Measurements from ENCODE around the gene IRF5. TPM values are rescaled to one million over a fixed set of nuclear protein-coding genes. Genes with fewer than 3 reads are reported as not detected.
A peak's percentile ranks its signal among the peaks of the same experiment; 100 is the strongest.

The IRF5 gene
- total and polyA plus RNA-seq, 4 donors: 4.3 to 6.2 (median 4.5) TPM

DNA sequence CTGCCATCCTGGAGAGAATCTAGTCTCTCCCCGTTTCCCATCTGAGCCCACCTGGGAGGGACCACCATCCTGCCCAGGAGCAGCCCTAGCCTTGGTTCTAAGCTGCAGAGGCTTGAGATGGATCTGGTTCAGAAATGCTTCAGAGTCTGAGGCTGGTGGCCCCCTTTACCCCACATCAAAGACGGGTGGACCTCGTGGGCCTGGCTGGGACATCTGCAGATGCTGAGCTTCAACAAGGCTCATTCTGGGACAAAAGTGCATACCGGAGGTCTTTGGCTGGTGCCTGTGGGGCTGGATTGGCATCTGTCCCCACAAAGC, 4.9 kb upstream of the IRF5 start (continued):
- TF ChIP-seq FOXA2 (IDR thresholded peaks at IDR 0.05) (no peak), NR2F2 (IDR thresholded peaks at IDR 0.05) (no peak), TAF1 (conservative IDR thresholded peaks at IDR 0.05) (no peak), YY1 (IDR thresholded peaks at IDR 0.05) (no peak), HNF4G (IDR thresholded peaks at IDR 0.05) (no peak), RXRA (IDR thresholded peaks at IDR 0.05) (no peak), HNF4A (conservative IDR thresholded peaks at IDR 0.05) (no peak), JUND (IDR thresholded peaks at IDR 0.05) (no peak), EGR1 (IDR thresholded peaks at IDR 0.05; ENCODE audit: low read depth in 2 of 2) (no peak), SP1 (IDR thresholded peaks at IDR 0.05) (no peak)
- TF ChIP-seq, protein P1, sequence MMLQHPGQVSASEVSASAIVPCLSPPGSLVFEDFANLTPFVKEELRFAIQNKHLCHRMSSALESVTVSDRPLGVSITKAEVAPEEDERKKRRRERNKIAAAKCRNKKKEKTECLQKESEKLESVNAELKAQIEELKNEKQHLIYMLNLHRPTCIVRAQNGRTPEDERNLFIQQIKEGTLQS (IDR thresholded peaks at IDR 0.05): no peak

DNA sequence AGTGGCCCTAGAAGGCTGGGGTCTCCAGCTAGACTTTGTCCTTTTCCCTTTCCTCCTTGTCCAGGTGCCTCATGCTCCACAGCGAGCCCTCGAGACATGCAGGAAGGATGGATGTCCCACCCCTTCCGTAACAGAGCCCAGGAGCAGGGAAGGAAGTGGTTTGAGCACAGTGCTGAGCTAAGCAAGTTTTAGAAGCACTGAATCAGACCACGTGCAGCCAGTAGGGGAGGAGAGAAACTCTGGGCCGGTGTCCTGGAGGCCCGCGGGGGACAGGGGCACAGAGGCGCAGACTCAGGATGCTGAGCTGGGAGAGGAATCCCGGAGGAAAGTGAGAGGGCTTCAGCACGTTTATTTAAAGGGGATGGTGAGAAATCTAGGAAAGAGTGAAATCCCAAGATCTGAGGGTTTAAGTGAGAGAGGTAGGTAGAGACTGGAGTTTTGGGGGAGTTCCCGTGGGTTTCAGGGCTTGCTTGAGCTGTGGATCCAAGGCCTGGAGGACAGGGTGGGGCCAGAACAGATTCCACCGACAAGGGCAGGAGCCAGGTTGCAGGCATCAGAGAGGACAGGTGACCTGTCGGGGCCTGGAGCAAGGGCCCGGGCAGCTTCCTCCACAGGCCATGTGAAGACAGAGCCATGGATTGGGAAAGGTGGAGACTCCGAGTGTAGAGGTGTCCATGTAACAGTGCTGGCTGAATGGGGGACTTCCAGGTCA, 4.4 kb upstream of the IRF5 start:
- Histone ChIP-seq H3K9ac (ENCODE audit: low read depth in 1 of 2, low read length in 2 of 2) (no peak overlapping the region), H3K27me3 (ENCODE audit: control insufficient read depth in 4 of 4, insufficient read depth in 4 of 4, low read length in 3 of 4) (no peaks in the 10 kb centered on the region), H3K4me1 (ENCODE audit: control insufficient read depth in 4 of 4, insufficient read depth in 4 of 4, low read length in 3 of 4) (peaks cover 8 to 37% (median 22%) of the 10 kb centered on the region in 4 donors)

More for the DNA sequence above, 4.4 kb upstream of the IRF5 start:
- no peaks in the 10 kb centered on the region for H3K9me3 ChIP-seq (ENCODE audit: control insufficient read depth in 4 of 4, low read length in 3 of 4)
- TF ChIP-seq TAF1 (conservative IDR thresholded peaks at IDR 0.05) (no peak), SP1 (IDR thresholded peaks at IDR 0.05) (no peak), FOXA1 (IDR thresholded peaks at IDR 0.05) (no peak), FOXA2 (IDR thresholded peaks at IDR 0.05) (no peak), YY1 (IDR thresholded peaks at IDR 0.05) (no peak), HNF4A (conservative IDR thresholded peaks at IDR 0.05) (no peak), RAD21 (IDR thresholded peaks at IDR 0.05) (no peak), EGR1 (IDR thresholded peaks at IDR 0.05; ENCODE audit: low read depth in 2 of 2) (no peak), HNF4G (IDR thresholded peaks at IDR 0.05) (no peak), GABPA (IDR thresholded peaks at IDR 0.05 in 1 of 2, conservative IDR thresholded peaks at IDR 0.05 in 1 of 2) (no peak), RXRA (IDR thresholded peaks at IDR 0.05) (no peak), JUND (IDR thresholded peaks at IDR 0.05) (no peak), NR2F2 (IDR thresholded peaks at IDR 0.05) (no peak)
- TF ChIP-seq, protein P2, sequence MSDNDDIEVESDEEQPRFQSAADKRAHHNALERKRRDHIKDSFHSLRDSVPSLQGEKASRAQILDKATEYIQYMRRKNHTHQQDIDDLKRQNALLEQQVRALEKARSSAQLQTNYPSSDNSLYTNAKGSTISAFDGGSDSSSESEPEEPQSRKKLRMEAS (IDR thresholded peaks at IDR 0.05): no peak
- TF ChIP-seq, protein P3, sequence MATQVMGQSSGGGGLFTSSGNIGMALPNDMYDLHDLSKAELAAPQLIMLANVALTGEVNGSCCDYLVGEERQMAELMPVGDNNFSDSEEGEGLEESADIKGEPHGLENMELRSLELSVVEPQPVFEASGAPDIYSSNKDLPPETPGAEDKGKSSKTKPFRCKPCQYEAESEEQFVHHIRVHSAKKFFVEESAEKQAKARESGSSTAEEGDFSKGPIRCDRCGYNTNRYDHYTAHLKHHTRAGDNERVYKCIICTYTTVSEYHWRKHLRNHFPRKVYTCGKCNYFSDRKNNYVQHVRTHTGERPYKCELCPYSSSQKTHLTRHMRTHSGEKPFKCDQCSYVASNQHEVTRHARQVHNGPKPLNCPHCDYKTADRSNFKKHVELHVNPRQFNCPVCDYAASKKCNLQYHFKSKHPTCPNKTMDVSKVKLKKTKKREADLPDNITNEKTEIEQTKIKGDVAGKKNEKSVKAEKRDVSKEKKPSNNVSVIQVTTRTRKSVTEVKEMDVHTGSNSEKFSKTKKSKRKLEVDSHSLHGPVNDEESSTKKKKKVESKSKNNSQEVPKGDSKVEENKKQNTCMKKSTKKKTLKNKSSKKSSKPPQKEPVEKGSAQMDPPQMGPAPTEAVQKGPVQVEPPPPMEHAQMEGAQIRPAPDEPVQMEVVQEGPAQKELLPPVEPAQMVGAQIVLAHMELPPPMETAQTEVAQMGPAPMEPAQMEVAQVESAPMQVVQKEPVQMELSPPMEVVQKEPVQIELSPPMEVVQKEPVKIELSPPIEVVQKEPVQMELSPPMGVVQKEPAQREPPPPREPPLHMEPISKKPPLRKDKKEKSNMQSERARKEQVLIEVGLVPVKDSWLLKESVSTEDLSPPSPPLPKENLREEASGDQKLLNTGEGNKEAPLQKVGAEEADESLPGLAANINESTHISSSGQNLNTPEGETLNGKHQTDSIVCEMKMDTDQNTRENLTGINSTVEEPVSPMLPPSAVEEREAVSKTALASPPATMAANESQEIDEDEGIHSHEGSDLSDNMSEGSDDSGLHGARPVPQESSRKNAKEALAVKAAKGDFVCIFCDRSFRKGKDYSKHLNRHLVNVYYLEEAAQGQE (IDR thresholded peaks at IDR 0.05): no peak
- TF ChIP-seq, protein P1 (IDR thresholded peaks at IDR 0.05): no peak
- TF ChIP-seq, protein P4, sequence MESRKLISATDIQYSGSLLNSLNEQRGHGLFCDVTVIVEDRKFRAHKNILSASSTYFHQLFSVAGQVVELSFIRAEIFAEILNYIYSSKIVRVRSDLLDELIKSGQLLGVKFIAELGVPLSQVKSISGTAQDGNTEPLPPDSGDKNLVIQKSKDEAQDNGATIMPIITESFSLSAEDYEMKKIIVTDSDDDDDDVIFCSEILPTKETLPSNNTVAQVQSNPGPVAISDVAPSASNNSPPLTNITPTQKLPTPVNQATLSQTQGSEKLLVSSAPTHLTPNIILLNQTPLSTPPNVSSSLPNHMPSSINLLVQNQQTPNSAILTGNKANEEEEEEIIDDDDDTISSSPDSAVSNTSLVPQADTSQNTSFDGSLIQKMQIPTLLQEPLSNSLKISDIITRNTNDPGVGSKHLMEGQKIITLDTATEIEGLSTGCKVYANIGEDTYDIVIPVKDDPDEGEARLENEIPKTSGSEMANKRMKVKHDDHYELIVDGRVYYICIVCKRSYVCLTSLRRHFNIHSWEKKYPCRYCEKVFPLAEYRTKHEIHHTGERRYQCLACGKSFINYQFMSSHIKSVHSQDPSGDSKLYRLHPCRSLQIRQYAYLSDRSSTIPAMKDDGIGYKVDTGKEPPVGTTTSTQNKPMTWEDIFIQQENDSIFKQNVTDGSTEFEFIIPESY (IDR thresholded peaks at IDR 0.05): no peak
- TF ChIP-seq, protein P5, sequence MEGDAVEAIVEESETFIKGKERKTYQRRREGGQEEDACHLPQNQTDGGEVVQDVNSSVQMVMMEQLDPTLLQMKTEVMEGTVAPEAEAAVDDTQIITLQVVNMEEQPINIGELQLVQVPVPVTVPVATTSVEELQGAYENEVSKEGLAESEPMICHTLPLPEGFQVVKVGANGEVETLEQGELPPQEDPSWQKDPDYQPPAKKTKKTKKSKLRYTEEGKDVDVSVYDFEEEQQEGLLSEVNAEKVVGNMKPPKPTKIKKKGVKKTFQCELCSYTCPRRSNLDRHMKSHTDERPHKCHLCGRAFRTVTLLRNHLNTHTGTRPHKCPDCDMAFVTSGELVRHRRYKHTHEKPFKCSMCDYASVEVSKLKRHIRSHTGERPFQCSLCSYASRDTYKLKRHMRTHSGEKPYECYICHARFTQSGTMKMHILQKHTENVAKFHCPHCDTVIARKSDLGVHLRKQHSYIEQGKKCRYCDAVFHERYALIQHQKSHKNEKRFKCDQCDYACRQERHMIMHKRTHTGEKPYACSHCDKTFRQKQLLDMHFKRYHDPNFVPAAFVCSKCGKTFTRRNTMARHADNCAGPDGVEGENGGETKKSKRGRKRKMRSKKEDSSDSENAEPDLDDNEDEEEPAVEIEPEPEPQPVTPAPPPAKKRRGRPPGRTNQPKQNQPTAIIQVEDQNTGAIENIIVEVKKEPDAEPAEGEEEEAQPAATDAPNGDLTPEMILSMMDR (IDR thresholded peaks at IDR 0.05; ENCODE audit: low read depth, low read length, missing input control): no peak
- 73% methylated on average over 15 of the region's 15 CpGs for WGBS
- no peak overlapping the region for H3K4me3 ChIP-seq (ENCODE audit: low read depth in 1 of 3, low read length in 3 of 3)
- H3K36me3 ChIP-seq (ENCODE audit: control insufficient read depth in 4 of 4, insufficient read depth in 3 of 4, low read depth in 1 of 4, low read length in 3 of 4): no peaks in the 10 kb centered on the region
- DNase-seq (ENCODE audit: low spot score): peak; percentile 34
- H3K27ac ChIP-seq (ENCODE audit: low read depth in 1 of 2, low read length in 2 of 2): no peak overlapping the region

Data from liver (tissue), 9 donors.